Upper lobe of left lung (tissue), 6 donors: ENCODE measurements around the gene PHF21B. TPM values are rescaled to one million over a fixed set of nuclear protein-coding genes. Genes with fewer than 3 reads are reported as not detected.

Experiments used
- ATAC-seq, 2 donors: fragments of 200-7000 bp; cut with Tn5 transposase; one replicate each; pipeline ENCODE4 v1.9.1; 2022; ENCODE audit warnings: mild to moderate bottlenecking in 2 of 2, moderate library complexity in 2 of 2; ENCODE audit not compliant: low FRiP score in 2 of 2
- DNase-seq, 2 donors: peaks; one replicate each; pipeline ENCODE4 v3.0.0-alpha.2; 2019 to 2020
- H3K27ac ChIP-seq, 4 donors: fragments of 200-600 bp; sonication (generic); one replicate each; pipeline ENCODE4 v1.5.1; 2016 to 2019
- H3K27me3 ChIP-seq, 4 donors: fragments of 200-600 bp; sonication (generic); one replicate each; pipeline ENCODE4 v1.5.1; 2017 to 2019
- H3K36me3 ChIP-seq, 4 donors: fragments of 200-600 bp; sonication (generic); one replicate each; pipeline ENCODE4 v1.5.1; 2016 to 2019
- H3K4me1 ChIP-seq, 4 donors: fragments of 200-600 bp; sonication (generic); one replicate each; pipeline ENCODE4 v1.5.1; 2018 to 2019
- H3K4me3 ChIP-seq, 4 donors: fragments of 200-600 bp; sonication (generic); one replicate each; pipeline ENCODE4 v1.5.1; 2017 to 2019; ENCODE audit warnings: mild to moderate bottlenecking in 2 of 4, moderate library complexity in 1 of 4
- H3K9me3 ChIP-seq, 4 donors: fragments of 200-600 bp; sonication (generic); one replicate each; pipeline ENCODE4 v1.5.1; 2018 to 2019
- CTCF ChIP-seq, 6 experiments: fragments of 450-650 bp in 4 of 6; fragments of 200-600 bp in 2 of 6; sonication (generic) in 2 of 6; IDR thresholded peaks; one replicate each; pipeline ENCODE4 v1.5.1; 2016 to 2019; ENCODE audit warnings: antibody characterized with exemption in 6 of 6
- EP300 ChIP-seq, 4 donors: sonication (generic); formaldehyde crosslinking; IDR thresholded peaks; one replicate each; pipeline ENCODE4 v1.5.1; 2017; ENCODE audit warnings: antibody characterized with exemption in 4 of 4, control low read depth in 2 of 4
- POLR2A ChIP-seq, 4 donors: fragments of 450-650 bp; IDR thresholded peaks; one replicate each; pipeline ENCODE4 v1.5.1; 2016 to 2017; ENCODE audit warnings: antibody characterized with exemption in 4 of 4, mild to moderate bottlenecking in 2 of 4
- POLR2AphosphoS5 ChIP-seq, 2 donors: sonication (generic); formaldehyde crosslinking; IDR thresholded peaks; one replicate each; pipeline ENCODE4 v1.5.1; 2017; ENCODE audit warnings: antibody characterized with exemption in 2 of 2
- WGBS, 2 donors: methylation state at CpG; one replicate each; pipeline ENCODE4 v1.1.5; 2017 to 2018; 5-methylcytosine and 5-hydroxymethylcytosine counted together
- total RNA-seq, 6 donors: library from RNA; depleted of rRNA in 4 of 6; stranded (reverse); fragments of >200 nt in 4 of 6; gene quantifications; one replicate each; pipeline versions ENCODE4 v1.1.0 to v1.2.1, GENCODE V29; 2016 to 2021
- donor health status: DM: no; HTN: no; CAD: no; lungs with moderate emphysema.
- donor health status: DM: no; HTN: yes; CAD: no; lungs with severe emphysema.

The PHF21B gene
- total RNA-seq, 6 donors from 2014 or later: 0.06 to 0.24 TPM; not detected in 4

GRCh38 chr22:44952863-44953746 is 56.7 kb downstream of the PHF21B start:
- Histone ChIP-seq H3K9me3 (peaks cover 0 to 4% (median 0%) of the 10 kb centered on the region in 4 donors), H3K4me3 (no peak overlapping the region), H3K27me3 (no peaks in the 10 kb centered on the region), H3K27ac (no peak overlapping the region), H3K36me3 (no peaks in the 10 kb centered on the region), H3K4me1 (no peaks in the 10 kb centered on the region)
- no peak for DNase-seq
- WGBS, 2 donors: 29 to 43% methylated on average over 9 to 15 of the region's 15 CpGs
- no peak for ATAC-seq
- TF ChIP-seq CTCF (IDR thresholded peaks at IDR 0.05) (no peak), EP300 (IDR thresholded peaks at IDR 0.05) (no peak), POLR2A (IDR thresholded peaks at IDR 0.05) (no peak), POLR2AphosphoS5 (IDR thresholded peaks at IDR 0.05) (no peak)

- Histone ChIP-seq H3K4me1 (no peaks in the 10 kb centered on the region), H3K27ac (no peak overlapping the region), H3K4me3 (no peak overlapping the region), H3K9me3 (peaks cover 0 to 4% (median 0%) of the 10 kb centered on the region in 4 donors), H3K27me3 (no peaks in the 10 kb centered on the region), H3K36me3 (no peaks in the 10 kb centered on the region)
- DNase-seq (no peak), ATAC-seq (no peak)
- TF ChIP-seq POLR2AphosphoS5 (IDR thresholded peaks at IDR 0.05): no peak
- no peak for TF ChIP-seq POLR2A (IDR thresholded peaks at IDR 0.05)
- no peak for TF ChIP-seq CTCF (IDR thresholded peaks at IDR 0.05)
- TF ChIP-seq EP300 (IDR thresholded peaks at IDR 0.05): no peak
Observed at GRCh38 chr22:44951510-44951816, 58.3 kb downstream of the PHF21B start.

- H3K36me3 ChIP-seq: no peaks in the 10 kb centered on the region
- H3K27me3 ChIP-seq: no peaks in the 10 kb centered on the region
- TF ChIP-seq EP300 (IDR thresholded peaks at IDR 0.05): no peak
- no peak for TF ChIP-seq POLR2AphosphoS5 (IDR thresholded peaks at IDR 0.05)
- no peak for TF ChIP-seq CTCF (IDR thresholded peaks at IDR 0.05)
- no peak for TF ChIP-seq POLR2A (IDR thresholded peaks at IDR 0.05)
- H3K4me3 ChIP-seq: no peak overlapping the region
- no peak for ATAC-seq
- peaks cover 0 to 4% (median 0%) of the 10 kb centered on the region in 4 donors for H3K9me3 ChIP-seq
- H3K27ac ChIP-seq: no peak overlapping the region
- no peak for DNase-seq
- 85 to 90% methylated on average over 16 to 20 of the region's 21 CpGs for WGBS, 2 donors
- H3K4me1 ChIP-seq: no peaks in the 10 kb centered on the region
Observed at GRCh38 chr22:44950806-44951509, 58.8 kb downstream of the PHF21B start.

- peaks cover 0 to 4% (median 0%) of the 10 kb centered on the region in 4 donors for H3K9me3 ChIP-seq
- H3K36me3 ChIP-seq: no peaks in the 10 kb centered on the region
- ATAC-seq: no peak
- no peak for DNase-seq
- H3K4me3 ChIP-seq: no peak overlapping the region
- 78 to 86% methylated on average over 13 of the region's 13 CpGs for WGBS, 2 donors
- H3K4me1 ChIP-seq: no peaks in the 10 kb centered on the region
- H3K27ac ChIP-seq: no peak overlapping the region
- TF ChIP-seq CTCF (IDR thresholded peaks at IDR 0.05) (no peak), POLR2AphosphoS5 (IDR thresholded peaks at IDR 0.05) (no peak), POLR2A (IDR thresholded peaks at IDR 0.05) (no peak), EP300 (IDR thresholded peaks at IDR 0.05) (no peak)
- H3K27me3 ChIP-seq: no peaks in the 10 kb centered on the region
Observed at GRCh38 chr22:44947846-44948245, 62.0 kb downstream of the PHF21B start.
